ENCODE measurements around the gene ASAP2. TPM values are rescaled to one million over a fixed set of nuclear protein-coding genes. Genes with fewer than 3 reads are reported as not detected.

Gene ASAP2
- total RNA-seq, 2 experiments from 2014 or later, result 0.14 to 0.15 TPM

- intact Hi-C loops (cut with micrococcal nuclease), result no loop called here
- no peaks in the 10 kb centered on the region for H3K9me3 Mint-ChIP-seq
- DNase-seq, result no peak
- H3K4me3 Mint-ChIP-seq, result no peak overlapping the region
- no peaks in the 10 kb centered on the region for H3K4me1 Mint-ChIP-seq (ENCODE audit: low read depth)
- H3K27ac Mint-ChIP-seq, result no peak overlapping the region
- H3K36me3 Mint-ChIP-seq (ENCODE audit: low read depth), result no peaks in the 10 kb centered on the region
- CTCF ChIA-PET, result no interaction called here
- H3K27me3 Mint-ChIP-seq (ENCODE audit: low read depth), result peaks cover 12% of the 10 kb centered on the region
These were observed 37.1 kb upstream of the ASAP2 start for GRCh38 chr2:9169349-9170107.

GRCh38 chr2:9170458-9171130 lies 36.0 kb upstream of the ASAP2 start:
- DNase-seq, result no peak
- no peak overlapping the region for H3K4me3 Mint-ChIP-seq
- H3K9me3 Mint-ChIP-seq, result no peaks in the 10 kb centered on the region
- H3K36me3 Mint-ChIP-seq (ENCODE audit: low read depth), result no peaks in the 10 kb centered on the region
- intact Hi-C loops (cut with micrococcal nuclease), result no loop called here
- CTCF ChIA-PET, result no interaction called here
- no peak overlapping the region for H3K27ac Mint-ChIP-seq
- no peaks in the 10 kb centered on the region for H3K4me1 Mint-ChIP-seq (ENCODE audit: low read depth)
- peaks cover 12% of the 10 kb centered on the region for H3K27me3 Mint-ChIP-seq (ENCODE audit: low read depth)

DNA sequence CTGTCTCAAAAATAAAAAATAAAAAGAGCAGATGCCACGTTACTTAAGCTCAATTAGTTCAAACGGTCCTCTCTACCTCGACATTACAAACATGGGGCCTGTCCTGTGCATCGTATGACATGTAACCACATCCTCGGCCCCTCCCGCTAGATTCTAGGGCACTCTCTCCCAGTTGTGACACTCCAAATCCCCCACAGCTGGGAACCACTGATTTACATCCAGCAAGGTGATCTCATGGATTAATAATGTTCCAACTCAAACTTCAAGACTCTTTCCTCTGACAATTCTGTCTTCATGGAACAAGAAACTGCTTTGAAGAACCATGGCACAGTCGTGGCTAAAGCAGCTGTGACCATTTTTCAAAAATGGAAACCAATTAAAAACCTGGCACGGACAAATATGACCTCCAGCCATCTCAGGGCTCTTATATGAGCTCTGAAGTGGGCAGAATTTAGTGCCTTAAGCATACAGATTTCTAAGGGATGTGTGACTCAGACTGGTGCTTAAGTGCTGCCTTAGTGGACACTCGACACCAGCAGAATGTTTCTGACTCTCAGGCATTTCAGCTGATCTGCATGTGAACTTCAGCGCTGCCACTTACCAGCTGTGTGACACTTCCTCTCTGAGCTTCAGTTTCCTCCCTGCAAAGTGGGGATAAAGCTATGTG lies 31.7 kb upstream of the ASAP2 start:
- H3K36me3 Mint-ChIP-seq (ENCODE audit: low read depth), result no peaks in the 10 kb centered on the region
- no peaks in the 10 kb centered on the region for H3K9me3 Mint-ChIP-seq
- H3K4me1 Mint-ChIP-seq (ENCODE audit: low read depth), result no peaks in the 10 kb centered on the region
- no peak overlapping the region for H3K27ac Mint-ChIP-seq
- H3K27me3 Mint-ChIP-seq (ENCODE audit: low read depth), result peaks cover 11% of the 10 kb centered on the region
- no peak overlapping the region for H3K4me3 Mint-ChIP-seq
- intact Hi-C loops (cut with micrococcal nuclease), result no loop called here
- CTCF ChIA-PET, result interaction anchor here (0.6 kb wide), 1 partner anchor 46 kb away, joined by 3 read pairs; no protein-coding TSS in a partner anchor
- no peak for DNase-seq

DNA sequence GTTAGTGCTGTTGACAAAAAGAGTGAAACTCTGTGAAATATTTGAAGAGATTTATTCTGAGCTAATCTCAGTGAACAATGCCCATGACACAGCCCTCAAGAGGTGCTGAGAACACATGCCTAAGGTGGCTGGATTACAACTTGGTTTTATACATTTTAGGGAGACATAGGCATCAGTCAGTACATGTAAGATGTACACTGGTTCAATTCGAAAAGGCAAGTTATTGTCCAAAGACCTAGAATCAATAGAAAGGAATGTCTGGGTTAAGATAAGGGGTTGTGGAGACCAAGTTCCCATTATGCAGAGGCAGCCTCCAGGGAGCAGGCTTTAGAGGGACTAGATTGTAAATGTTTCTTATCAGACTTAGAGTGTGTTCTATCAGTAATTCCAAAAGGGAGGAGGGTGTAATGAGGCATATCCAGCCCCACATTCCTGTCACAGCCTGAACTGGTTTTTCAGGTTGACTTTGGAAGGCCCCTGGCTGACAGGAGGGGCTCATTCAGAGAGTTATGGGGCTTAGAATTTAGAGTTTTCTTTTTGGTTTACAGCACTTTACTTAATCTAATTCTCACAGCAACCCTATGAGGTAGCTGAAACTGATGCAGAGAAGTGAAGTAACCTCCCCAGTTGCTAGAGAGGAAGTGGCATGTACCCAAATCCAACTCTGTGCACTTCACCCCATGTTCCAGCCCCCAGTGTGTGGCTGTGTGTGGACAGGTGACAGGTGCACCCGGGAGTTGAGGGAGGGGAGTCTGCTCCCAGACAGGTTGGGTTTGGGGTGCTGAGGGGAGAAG lies 28.3 kb upstream of the ASAP2 start:
- DNase-seq, result no peak
- H3K9me3 Mint-ChIP-seq, result no peaks in the 10 kb centered on the region
- intact Hi-C loops (cut with micrococcal nuclease), result no loop called here
- H3K27me3 Mint-ChIP-seq (ENCODE audit: low read depth), result peaks cover 17% of the 10 kb centered on the region
- CTCF ChIA-PET, result no interaction called here
- H3K36me3 Mint-ChIP-seq (ENCODE audit: low read depth), result no peaks in the 10 kb centered on the region
- H3K4me3 Mint-ChIP-seq, result no peak overlapping the region
- H3K4me1 Mint-ChIP-seq (ENCODE audit: low read depth), result no peaks in the 10 kb centered on the region
- no peak overlapping the region for H3K27ac Mint-ChIP-seq

- CTCF ChIA-PET, result no interaction called here
- Mint-ChIP-seq H3K4me1 (ENCODE audit: low read depth) (no peaks in the 10 kb centered on the region), H3K36me3 (ENCODE audit: low read depth) (no peaks in the 10 kb centered on the region), H3K27ac (no peak overlapping the region), H3K27me3 (ENCODE audit: low read depth) (peaks cover 19% of the 10 kb centered on the region), H3K9me3 (no peaks in the 10 kb centered on the region), H3K4me3 (no peak overlapping the region)
- no peak for DNase-seq
- intact Hi-C loops (cut with micrococcal nuclease), result no loop called here
These were observed 27.6 kb upstream of the ASAP2 start for GRCh38 chr2:9178904-9179571.

DNA sequence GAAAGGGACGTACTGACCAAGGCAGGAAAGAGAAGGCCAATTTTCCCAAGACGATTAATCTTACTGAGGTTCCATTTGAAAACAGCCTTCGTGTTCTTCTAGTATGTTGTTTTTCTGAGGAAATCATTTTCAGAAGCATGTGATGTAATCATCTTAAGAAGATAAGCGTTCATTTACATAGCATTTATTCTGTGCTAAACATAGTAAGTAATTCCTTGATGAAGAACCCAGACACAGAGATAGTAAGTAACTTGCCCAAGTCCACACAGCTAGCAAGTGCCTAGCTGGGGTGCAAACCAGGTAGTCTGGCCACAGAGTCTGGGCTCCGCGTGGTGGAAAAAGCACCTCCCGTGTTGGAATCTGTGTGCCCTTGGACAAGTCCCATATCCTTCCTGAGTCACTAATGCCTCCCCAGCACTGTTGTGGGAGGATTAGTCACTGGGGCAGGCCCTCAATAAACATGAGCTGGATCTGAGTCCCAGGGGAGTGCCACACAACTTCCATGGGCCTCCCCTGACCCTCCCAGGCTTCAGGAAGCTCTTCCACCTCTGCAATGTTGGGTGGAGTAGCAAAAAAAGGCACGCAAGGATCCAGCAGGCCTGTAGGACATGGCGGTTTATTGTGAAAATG lies 26.9 kb upstream of the ASAP2 start:
- H3K4me1 Mint-ChIP-seq (ENCODE audit: low read depth), result no peaks in the 10 kb centered on the region

GRCh38 chr2:9184361-9184760 lies 22.3 kb upstream of the ASAP2 start:
- Mint-ChIP-seq H3K36me3 (ENCODE audit: low read depth) (no peaks in the 10 kb centered on the region), H3K27ac (no peak overlapping the region), H3K27me3 (ENCODE audit: low read depth) (peaks cover 22% of the 10 kb centered on the region), H3K9me3 (no peaks in the 10 kb centered on the region), H3K4me3 (no peak overlapping the region), H3K4me1 (ENCODE audit: low read depth) (no peaks in the 10 kb centered on the region)
- no peak for DNase-seq
- intact Hi-C loops (cut with micrococcal nuclease), result no loop called here
- CTCF ChIA-PET, result interaction anchor here (0.6 kb wide), 1 partner anchor 819 kb away, joined by 4 read pairs; no protein-coding TSS in a partner anchor

More for the DNA sequence above, 26.9 kb upstream of the ASAP2 start:
- CTCF ChIA-PET, result no interaction called here
- Mint-ChIP-seq H3K4me3 (no peak overlapping the region), H3K27me3 (ENCODE audit: low read depth) (peaks cover 24% of the 10 kb centered on the region), H3K36me3 (ENCODE audit: low read depth) (no peaks in the 10 kb centered on the region), H3K27ac (no peak overlapping the region), H3K9me3 (no peaks in the 10 kb centered on the region)
- intact Hi-C loops (cut with micrococcal nuclease), result no loop called here
- DNase-seq, result no peak

GRCh38 chr2:9187620-9188214 lies 18.9 kb upstream of the ASAP2 start:
- CTCF ChIA-PET, result no interaction called here
- Mint-ChIP-seq H3K27me3 (ENCODE audit: low read depth) (peaks cover 8% of the 10 kb centered on the region), H3K4me1 (ENCODE audit: low read depth) (no peaks in the 10 kb centered on the region), H3K9me3 (no peaks in the 10 kb centered on the region), H3K36me3 (ENCODE audit: low read depth) (no peaks in the 10 kb centered on the region), H3K27ac (no peak overlapping the region), H3K4me3 (no peak overlapping the region)
- intact Hi-C loops (cut with micrococcal nuclease), result no loop called here
- no peak for DNase-seq

GRCh38 chr2:9188823-9189222 lies 17.8 kb upstream of the ASAP2 start:
- Mint-ChIP-seq H3K4me3 (no peak overlapping the region), H3K4me1 (ENCODE audit: low read depth) (no peaks in the 10 kb centered on the region), H3K9me3 (no peaks in the 10 kb centered on the region), H3K27me3 (ENCODE audit: low read depth) (peaks cover 6% of the 10 kb centered on the region), H3K36me3 (ENCODE audit: low read depth) (no peaks in the 10 kb centered on the region), H3K27ac (no peak overlapping the region)
- DNase-seq, result no peak
- intact Hi-C loops (cut with micrococcal nuclease), result no loop called here
- CTCF ChIA-PET, result no interaction called here

DNA sequence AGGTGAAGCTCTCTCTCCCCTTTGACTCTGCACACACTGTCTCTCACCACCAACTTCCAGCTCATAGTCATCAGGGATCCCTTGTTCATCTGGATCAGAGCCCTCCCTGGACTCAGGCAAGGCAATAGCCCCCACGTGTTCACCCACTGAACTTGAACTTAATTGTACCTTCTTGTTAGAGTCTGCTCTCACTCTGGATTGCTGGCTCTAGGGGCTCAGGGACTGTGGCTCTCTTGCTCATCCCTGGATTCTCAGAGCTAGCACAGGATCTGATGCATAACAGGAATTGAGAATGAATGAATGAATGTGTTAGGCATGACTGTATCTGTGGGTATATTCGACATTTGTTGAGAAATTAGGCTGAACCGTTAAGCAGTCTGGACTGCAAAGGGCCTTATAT lies 16.7 kb upstream of the ASAP2 start:
- Mint-ChIP-seq H3K27me3 (ENCODE audit: low read depth) (no peaks in the 10 kb centered on the region), H3K4me1 (ENCODE audit: low read depth) (no peaks in the 10 kb centered on the region), H3K27ac (no peak overlapping the region), H3K9me3 (no peaks in the 10 kb centered on the region), H3K4me3 (no peak overlapping the region), H3K36me3 (ENCODE audit: low read depth) (no peaks in the 10 kb centered on the region)
- intact Hi-C loops (cut with micrococcal nuclease), result no loop called here
- CTCF ChIA-PET, result no interaction called here
- no peak for DNase-seq

DNA sequence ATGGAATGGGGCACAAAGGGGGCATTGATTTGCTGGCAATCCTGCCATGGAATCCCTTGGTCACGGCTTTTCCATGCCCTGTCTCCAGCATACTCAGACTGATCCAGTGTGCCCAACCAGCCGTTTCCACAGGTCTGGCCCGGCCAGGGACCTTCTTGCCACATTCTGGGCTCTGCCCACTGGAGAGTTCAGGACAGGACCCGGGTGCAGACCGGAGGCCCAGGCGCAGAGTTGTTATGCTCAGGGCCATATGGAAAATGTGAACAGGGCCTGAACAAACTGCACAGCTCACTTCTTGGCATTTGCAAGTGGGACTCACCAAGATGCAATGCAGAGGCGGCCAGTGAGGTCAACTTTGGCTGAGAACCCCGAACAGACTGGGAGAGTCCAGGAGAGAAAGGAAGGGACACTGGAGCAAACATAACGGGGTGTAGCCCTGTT lies 15.6 kb upstream of the ASAP2 start:
- no peaks in the 10 kb centered on the region for H3K36me3 Mint-ChIP-seq (ENCODE audit: low read depth)
- intact Hi-C loops (cut with micrococcal nuclease), result no loop called here
- H3K27ac Mint-ChIP-seq, result no peak overlapping the region
- CTCF ChIA-PET, result no interaction called here
- H3K9me3 Mint-ChIP-seq, result no peaks in the 10 kb centered on the region
- no peaks in the 10 kb centered on the region for H3K27me3 Mint-ChIP-seq (ENCODE audit: low read depth)
- no peak for DNase-seq
- H3K4me3 Mint-ChIP-seq, result no peak overlapping the region
- no peaks in the 10 kb centered on the region for H3K4me1 Mint-ChIP-seq (ENCODE audit: low read depth)
